Gastrocnemius medialis (tissue), 4 donors: ENCODE data around the gene SLC66A2. TPM values are rescaled to one million over a fixed set of nuclear protein-coding genes. Genes with fewer than 3 reads are reported as not detected.
A peak's percentile ranks its signal among the peaks of the same experiment; 100 is the strongest.

Source experiments
- ATAC-seq, 2 donors: fragments of 150-250 bp; one replicate each; pipeline ENCODE4 v1.9.1; 2016
- DNase-seq, 2 donors: peaks; one replicate each; pipeline ENCODE4 v3.0.0-alpha.2; 2019
- H3K27ac ChIP-seq, 4 donors: fragments of 200-600 bp; sonication (generic); 1 replicate in 1 of 4; 2 replicates in 3 of 4; pipeline ENCODE4 v1.5.1; 2016 to 2018; ENCODE audit warnings: mild to moderate bottlenecking in 2 of 4, moderate library complexity in 1 of 4
- H3K27me3 ChIP-seq, 3 donors: fragments of 200-600 bp; sonication (generic) in 2 of 3; 1 replicate in 1 of 3; 2 replicates in 2 of 3; pipeline versions ENCODE4 v1.5.1 to v1.6.0; 2016 to 2019; ENCODE audit warnings: mild to moderate bottlenecking in 1 of 3, moderate library complexity in 1 of 3
- H3K36me3 ChIP-seq, 2 donors: fragments of 200-600 bp; sonication (generic) in 1 of 2; one replicate each; pipeline ENCODE4 v1.5.1; 2017 to 2018
- H3K4me1 ChIP-seq, 2 donors: fragments of 200-600 bp; sonication (generic) in 1 of 2; one replicate each; pipeline ENCODE4 v1.5.1; 2016 to 2017; ENCODE audit warnings: mild to moderate bottlenecking in 2 of 2
- H3K4me3 ChIP-seq, 4 donors: fragments of 200-600 bp; sonication (generic) in 3 of 4; 1 replicate in 1 of 4; 2 replicates in 3 of 4; pipeline ENCODE4 v1.5.1; 2016 to 2019; ENCODE audit warnings: mild to moderate bottlenecking in 2 of 4
- H3K9me3 ChIP-seq, 3 donors: fragments of 200-600 bp; sonication (generic) in 2 of 3; 1 replicate in 1 of 3; 2 replicates in 2 of 3; pipeline ENCODE4 v1.5.1; 2016 to 2019
- POLR2A ChIP-seq, 2 donors: fragments of 450-650 bp; IDR thresholded peaks; one replicate each; pipeline ENCODE4 v1.6.1; 2017; ENCODE audit warnings: antibody characterized with exemption in 2 of 2, mild to moderate bottlenecking in 2 of 2, moderate library complexity in 2 of 2
- in situ Hi-C, 4 donors: fragments of 200-750 bp; cut with MboI; loops; one replicate each; pipeline versions ENCODE4 v1.15.0 to v1.8.0; 2017; ENCODE audit warnings: low sequenced_read_pairs in 4 of 4
- intact Hi-C: fragments of 100-400 bp; cut with DNase I; formaldehyde crosslinking; loops from one replicate; pipeline ENCODE4 v1.15.1; 2023; ENCODE audit warnings: low total_unique reads
- total RNA-seq, 4 donors: library from RNA; depleted of rRNA; stranded (reverse); fragments of >200 nt; gene quantifications; one replicate each; pipeline versions ENCODE4 v1.1.0 to v1.2.3, GENCODE V29; 2016
- TF ChIP-seq, protein P1 (sequence below), 5 experiments: fragments of 450-650 bp in 3 of 5; fragments of 200-600 bp in 2 of 5; sonication (generic) in 2 of 5; IDR thresholded peaks in 4 of 5; conservative IDR thresholded peaks in 1 of 5; 1 replicate in 4 of 5; 2 replicates in 1 of 5; pipeline ENCODE4 v1.5.1; 2016 to 2019; ENCODE audit warnings: antibody characterized with exemption in 5 of 5, mild to moderate bottlenecking in 3 of 5, moderate library complexity in 3 of 5

The SLC66A2 gene
- total RNA-seq, 4 donors from 2014 or later: 43.3 to 121 (median 107) TPM

DNA sequence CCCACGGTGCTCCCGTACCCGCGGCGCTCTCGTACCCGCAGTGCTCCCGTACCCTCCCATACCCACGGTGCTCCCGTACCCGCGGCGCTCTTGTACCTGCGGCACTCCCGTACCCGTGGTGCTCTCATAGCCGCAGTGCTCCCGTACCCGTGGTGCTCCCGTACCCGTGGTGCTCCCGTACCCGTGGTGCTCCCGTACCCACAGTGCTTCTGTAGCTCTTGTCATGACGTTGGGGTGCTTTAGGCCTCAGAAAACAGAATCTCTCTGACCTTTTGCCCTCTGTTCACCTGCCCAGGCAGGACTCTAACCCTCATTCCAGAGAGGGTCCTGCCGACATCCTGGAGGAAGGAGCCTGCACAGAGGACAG, 35.3 kb downstream of the SLC66A2 start:
- Histone ChIP-seq H3K4me1 (peaks cover 19 to 21% of the 10 kb centered on the region in 2 donors), H3K27me3 (no peaks in the 10 kb centered on the region), H3K9me3 (no peaks in the 10 kb centered on the region), H3K27ac (no peak overlapping the region), H3K36me3 (peaks cover 0 to 23% of the 10 kb centered on the region in 2 donors), H3K4me3 (no peak overlapping the region)
- DNase-seq: peak in 1 of 2 donors; percentile 9
- intact Hi-C loops (no loop called here), in situ Hi-C loops (no loop called here)
- ATAC-seq: no peak
- TF ChIP-seq, protein P1, sequence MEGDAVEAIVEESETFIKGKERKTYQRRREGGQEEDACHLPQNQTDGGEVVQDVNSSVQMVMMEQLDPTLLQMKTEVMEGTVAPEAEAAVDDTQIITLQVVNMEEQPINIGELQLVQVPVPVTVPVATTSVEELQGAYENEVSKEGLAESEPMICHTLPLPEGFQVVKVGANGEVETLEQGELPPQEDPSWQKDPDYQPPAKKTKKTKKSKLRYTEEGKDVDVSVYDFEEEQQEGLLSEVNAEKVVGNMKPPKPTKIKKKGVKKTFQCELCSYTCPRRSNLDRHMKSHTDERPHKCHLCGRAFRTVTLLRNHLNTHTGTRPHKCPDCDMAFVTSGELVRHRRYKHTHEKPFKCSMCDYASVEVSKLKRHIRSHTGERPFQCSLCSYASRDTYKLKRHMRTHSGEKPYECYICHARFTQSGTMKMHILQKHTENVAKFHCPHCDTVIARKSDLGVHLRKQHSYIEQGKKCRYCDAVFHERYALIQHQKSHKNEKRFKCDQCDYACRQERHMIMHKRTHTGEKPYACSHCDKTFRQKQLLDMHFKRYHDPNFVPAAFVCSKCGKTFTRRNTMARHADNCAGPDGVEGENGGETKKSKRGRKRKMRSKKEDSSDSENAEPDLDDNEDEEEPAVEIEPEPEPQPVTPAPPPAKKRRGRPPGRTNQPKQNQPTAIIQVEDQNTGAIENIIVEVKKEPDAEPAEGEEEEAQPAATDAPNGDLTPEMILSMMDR (IDR thresholded peaks at IDR 0.05 in 4 of 5, conservative IDR thresholded peaks at IDR 0.05 in 1 of 5): no peak
- TF ChIP-seq POLR2A (IDR thresholded peaks at IDR 0.05): no peak

DNA sequence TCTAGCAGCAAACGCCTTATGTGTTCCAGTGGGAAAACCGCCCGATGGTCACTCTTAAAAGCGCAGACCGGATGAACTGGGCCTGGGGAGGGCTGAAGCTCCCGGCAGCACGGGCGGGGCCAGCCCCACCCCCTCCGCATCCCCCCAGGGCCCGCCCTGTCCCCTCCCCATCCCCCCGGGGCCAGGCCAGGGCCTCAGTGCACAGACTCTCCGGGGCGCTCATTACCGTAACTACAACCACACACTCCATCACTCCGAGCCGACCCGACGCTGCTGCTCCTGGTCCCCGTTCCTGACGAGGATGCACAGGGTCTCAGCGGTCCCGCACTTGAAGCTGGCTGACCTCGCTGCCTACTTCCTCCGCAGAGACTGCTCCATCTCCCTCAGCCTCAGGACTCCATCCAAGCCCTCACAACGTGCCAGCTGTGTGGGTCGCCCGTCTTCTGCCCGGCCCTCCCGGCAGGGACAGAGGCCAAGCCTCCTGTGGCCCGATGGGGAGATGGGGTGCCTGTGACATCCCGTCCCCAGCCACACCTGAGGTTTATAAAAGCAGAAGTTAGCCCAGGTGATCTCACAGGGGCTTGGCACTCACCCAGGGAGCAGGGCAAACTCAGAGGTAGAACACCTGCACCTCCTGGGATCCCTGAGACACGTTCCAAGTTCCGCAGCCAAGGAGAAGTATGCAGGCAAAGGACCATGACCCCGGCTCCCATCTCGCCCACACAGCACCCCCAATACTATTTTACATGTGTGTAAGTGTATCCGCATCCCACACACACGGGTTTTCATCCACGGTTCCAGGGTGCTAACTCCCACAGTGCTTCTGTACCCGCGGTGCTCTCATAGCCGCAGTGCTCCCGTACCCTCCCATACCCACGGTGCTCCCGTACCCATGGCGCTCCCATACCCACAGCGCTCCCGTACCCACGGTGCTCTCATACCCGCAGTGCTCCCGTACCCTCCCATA, 36.0 kb downstream of the SLC66A2 start:
- intact Hi-C loops: no loop called here
- TF ChIP-seq, protein P1 (IDR thresholded peaks at IDR 0.05 in 4 of 5, conservative IDR thresholded peaks at IDR 0.05 in 1 of 5): no peak
- peaks cover 0 to 23% of the 10 kb centered on the region in 2 donors for H3K36me3 ChIP-seq
- no peak overlapping the region for H3K4me3 ChIP-seq
- no peaks in the 10 kb centered on the region for H3K9me3 ChIP-seq
- peak in 1 of 2 donors; percentile 10 for DNase-seq
- ATAC-seq: no peak
- no peak overlapping the region for H3K27ac ChIP-seq
- H3K4me1 ChIP-seq: peaks cover 21 to 23% of the 10 kb centered on the region in 2 donors
- in situ Hi-C loops: no loop called here
- no peaks in the 10 kb centered on the region for H3K27me3 ChIP-seq

DNA sequence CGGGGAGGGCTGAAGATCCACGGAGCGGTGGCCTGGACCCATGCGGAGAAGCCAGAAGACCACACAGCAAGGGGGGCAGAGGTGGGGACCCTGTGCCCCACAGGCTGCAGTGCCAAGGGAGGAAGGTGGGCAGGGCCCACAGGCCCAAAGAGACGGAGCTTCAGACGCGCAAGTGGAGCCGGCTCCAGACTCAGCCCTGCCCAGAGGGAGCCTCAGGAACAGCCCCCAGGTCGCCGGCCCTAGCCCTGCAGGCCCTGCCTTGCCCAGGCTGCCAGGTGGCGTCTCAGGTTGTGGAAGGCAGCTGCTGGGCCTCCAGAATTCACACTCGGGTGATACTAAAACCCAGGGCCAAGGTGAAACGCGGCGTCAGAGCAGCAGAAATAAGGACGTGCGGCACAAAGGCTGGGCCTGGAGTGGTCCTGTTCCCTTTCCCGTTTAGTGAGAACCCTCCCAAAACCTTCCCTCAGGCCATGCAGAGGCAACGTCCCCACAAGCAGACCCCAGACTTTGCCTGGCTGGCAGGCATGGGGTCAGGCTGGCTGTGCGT, 36.8 kb downstream of the SLC66A2 start:
- Histone ChIP-seq H3K4me1 (peaks cover 21 to 23% of the 10 kb centered on the region in 2 donors), H3K27ac (no peak overlapping the region)

DNA sequence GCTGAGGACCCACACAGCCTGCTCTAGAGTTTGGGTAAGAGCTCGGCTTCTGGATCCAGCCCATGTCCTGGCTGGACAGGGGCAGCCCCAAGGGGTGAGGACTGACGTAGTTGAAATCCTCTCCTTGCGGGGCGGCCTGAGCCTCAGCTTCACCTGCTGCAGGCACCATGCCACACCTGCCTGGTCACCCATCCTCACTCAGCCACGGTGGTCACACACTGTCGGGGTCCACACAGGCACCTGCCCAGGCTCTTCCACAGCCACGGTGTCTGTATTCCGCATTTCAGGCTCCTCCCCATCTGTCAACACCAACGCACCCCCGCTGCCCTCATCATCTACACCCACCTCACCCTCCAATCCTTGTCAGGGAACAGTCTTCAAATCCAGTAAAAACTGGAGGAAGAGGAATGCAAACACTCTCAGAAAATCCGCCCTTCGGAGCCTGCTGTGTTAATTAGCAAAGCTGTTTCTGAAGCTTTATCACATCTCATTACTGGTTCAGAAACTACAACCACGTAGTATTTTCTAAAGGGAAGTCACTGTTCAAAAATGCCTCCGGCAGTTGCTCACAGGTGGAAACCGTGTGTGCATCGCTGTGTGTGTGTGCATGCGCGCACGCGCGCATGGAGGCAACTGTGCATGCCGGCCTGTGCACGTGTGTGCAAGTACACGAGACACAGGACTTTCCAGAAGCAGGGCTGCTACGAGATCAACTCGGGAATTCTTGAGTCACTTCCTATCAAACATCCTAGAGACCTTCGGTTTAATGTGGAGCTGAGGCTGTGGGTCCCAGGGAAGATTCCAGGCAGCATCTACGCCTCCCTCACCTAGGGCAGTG, 38.2 kb downstream of the SLC66A2 start:
- DNase-seq: peak in 1 of 2 donors; percentile 8
- ATAC-seq: peak in 1 of 2 donors; percentile 3
- intact Hi-C loops: loop anchor here (5.0 kb wide), 1 partner anchor 34 kb away; no protein-coding TSS in a partner anchor
- H3K4me1 ChIP-seq: peaks cover 21 to 23% of the 10 kb centered on the region in 2 donors
- no peaks in the 10 kb centered on the region for H3K27me3 ChIP-seq
- in situ Hi-C loops: no loop called here
- H3K27ac ChIP-seq: peak overlapping the region; percentile 43 to 85 (median 61)
- H3K9me3 ChIP-seq: no peaks in the 10 kb centered on the region
- H3K36me3 ChIP-seq: peaks cover 0 to 16% of the 10 kb centered on the region in 2 donors
- TF ChIP-seq, protein P1 (IDR thresholded peaks at IDR 0.05 in 4 of 5, conservative IDR thresholded peaks at IDR 0.05 in 1 of 5): no peak
- no peak for TF ChIP-seq POLR2A (IDR thresholded peaks at IDR 0.05)
- H3K4me3 ChIP-seq: no peak overlapping the region

More for the DNA sequence above, 36.8 kb downstream of the SLC66A2 start:
- ATAC-seq (no peak), DNase-seq (peak in 1 of 2 donors; percentile 10)
- TF ChIP-seq, protein P1 (IDR thresholded peaks at IDR 0.05 in 4 of 5, conservative IDR thresholded peaks at IDR 0.05 in 1 of 5): no peak
- TF ChIP-seq POLR2A (IDR thresholded peaks at IDR 0.05): no peak
- in situ Hi-C loops: no loop called here
- Histone ChIP-seq H3K9me3 (no peaks in the 10 kb centered on the region), H3K4me3 (no peak overlapping the region), H3K27me3 (no peaks in the 10 kb centered on the region), H3K36me3 (peaks cover 0 to 23% of the 10 kb centered on the region in 2 donors)
- intact Hi-C loops: loop anchor here (5.0 kb wide), 1 partner anchor 33 kb away; no protein-coding TSS in a partner anchor
